ENCODE results near the gene NFATC2.

Gene NFATC2

GRCh38 chr20:51535075-51535386, 7.5 kb downstream of the NFATC2 start:
- DNase-seq (ENCODE audit: low spot score): no peak
- no peak for TF ChIP-seq CTCF (IDR thresholded peaks at IDR 0.05; ENCODE audit: borderline replicate concordance, control extremely low read depth, extremely low read depth, insufficient read depth, missing control alignments)
- in situ Hi-C loops (cut with MboI; ENCODE audit: low sequenced_read_pairs, unreplicated experiment): no loop called here

- in situ Hi-C loops (cut with MboI; ENCODE audit: low sequenced_read_pairs, unreplicated experiment): no loop called here
- DNase-seq (ENCODE audit: low spot score): no peak
- TF ChIP-seq CTCF (IDR thresholded peaks at IDR 0.05; ENCODE audit: borderline replicate concordance, control extremely low read depth, extremely low read depth, insufficient read depth, missing control alignments): no peak
Measured at GRCh38 chr20:51533291-51534172, 9.0 kb downstream of the NFATC2 start.

GRCh38 chr20:51532577-51533191, 9.8 kb downstream of the NFATC2 start:
- in situ Hi-C loops (cut with MboI; ENCODE audit: low sequenced_read_pairs, unreplicated experiment): no loop called here
- TF ChIP-seq CTCF (IDR thresholded peaks at IDR 0.05; ENCODE audit: borderline replicate concordance, control extremely low read depth, extremely low read depth, insufficient read depth, missing control alignments): no peak
- DNase-seq (ENCODE audit: low spot score): no peak

- in situ Hi-C loops (cut with MboI; ENCODE audit: low sequenced_read_pairs, unreplicated experiment): no loop called here
- no peak for TF ChIP-seq CTCF (IDR thresholded peaks at IDR 0.05; ENCODE audit: borderline replicate concordance, control extremely low read depth, extremely low read depth, insufficient read depth, missing control alignments)
- DNase-seq (ENCODE audit: low spot score): no peak
Measured at GRCh38 chr20:51531712-51532456, 10.6 kb downstream of the NFATC2 start.

DNA sequence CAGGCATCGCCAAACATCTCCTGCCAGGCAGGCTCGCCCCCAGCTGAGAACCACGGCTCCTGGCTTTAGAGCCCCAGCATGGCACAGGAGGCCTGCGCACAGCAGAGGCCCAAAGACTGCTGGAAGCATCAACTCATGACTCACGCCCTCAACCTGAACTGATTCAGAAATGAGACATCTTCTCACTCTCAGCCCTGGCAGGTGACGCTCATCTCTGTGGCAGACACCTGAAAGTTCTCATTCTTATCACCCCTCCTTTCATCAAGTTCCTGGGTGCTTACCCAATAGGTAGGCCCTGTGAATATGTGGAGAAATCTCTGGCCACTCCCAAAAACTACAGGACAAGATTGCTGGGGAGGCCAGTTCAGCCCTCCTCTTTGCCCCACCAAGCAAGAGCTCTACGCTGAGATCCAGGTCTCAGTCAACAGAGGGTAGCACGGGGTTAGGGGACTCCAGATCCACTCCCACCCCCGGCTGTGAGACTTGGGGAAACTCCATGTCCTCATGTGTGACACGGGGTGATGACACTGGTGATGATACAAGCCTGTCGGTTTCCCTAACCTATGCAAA, 11.3 kb downstream of the NFATC2 start:
- peak; percentile 72 for DNase-seq (ENCODE audit: low spot score)
- TF ChIP-seq CTCF (IDR thresholded peaks at IDR 0.05; ENCODE audit: borderline replicate concordance, control extremely low read depth, extremely low read depth, insufficient read depth, missing control alignments): no peak
- in situ Hi-C loops (cut with MboI; ENCODE audit: low sequenced_read_pairs, unreplicated experiment): no loop called here

- peak; percentile 46 for DNase-seq (ENCODE audit: low spot score)
- in situ Hi-C loops (cut with MboI; ENCODE audit: low sequenced_read_pairs, unreplicated experiment): no loop called here
- TF ChIP-seq CTCF (IDR thresholded peaks at IDR 0.05; ENCODE audit: borderline replicate concordance, control extremely low read depth, extremely low read depth, insufficient read depth, missing control alignments): no peak
Measured at GRCh38 chr20:51529758-51530157, 12.8 kb downstream of the NFATC2 start.
